Renal pelvis (tissue), 4 donors: ENCODE results near the gene PLEKHH1. TPM values are rescaled to one million over a fixed set of nuclear protein-coding genes. Genes with fewer than 3 reads are reported as not detected.
"Not testable (repeated sequence)": the region's sequence is repeated elsewhere in the genome, so short reads cannot be mapped to it uniquely, and the experiment has no call there.

Experiments used
- DNase-seq: peaks from one replicate; pipeline ENCODE4 v3.0.0-alpha.2; 2013
- polyA plus RNA-seq, 3 donors: library from polyadenylated mRNA; unstranded; fragments of 120-200 nt; gene quantifications; one replicate each; pipeline ENCODE4 v1.2.1, GENCODE V29; 2013; ENCODE audit not compliant: insufficient read length in 3 of 3

PLEKHH1 gene
- polyA plus RNA-seq, 3 donors, result 39.1 to 84.5 (median 77.5) TPM

- peak; percentile 60 for DNase-seq
These were observed 89.6 kb downstream of the PLEKHH1 start for GRCh38 chr14:67622675-67623074.

GRCh38 chr14:67623114-67623513, 90.0 kb downstream of the PLEKHH1 start:
- DNase-seq, result peak; percentile 11

GRCh38 chr14:67626131-67626530, 93.0 kb downstream of the PLEKHH1 start:
- DNase-seq, result not testable (repeated sequence)

- no peak for DNase-seq
These were observed 94.4 kb downstream of the PLEKHH1 start for GRCh38 chr14:67627519-67627918.

- no peak for DNase-seq
These were observed 97.1 kb downstream of the PLEKHH1 start for GRCh38 chr14:67630186-67630585.

GRCh38 chr14:67630938-67631337, 97.8 kb downstream of the PLEKHH1 start:
- no peak for DNase-seq

- no peak for DNase-seq
These were observed 100.5 kb downstream of the PLEKHH1 start for GRCh38 chr14:67633451-67634147.

GRCh38 chr14:67636361-67636919, 103.3 kb downstream of the PLEKHH1 start:
- DNase-seq, result no peak

- DNase-seq, result no peak
These were observed 105.6 kb downstream of the PLEKHH1 start for GRCh38 chr14:67638642-67639041.

Other genes starting within 250 kb of the PLEKHH1 start
- gene ATP6V1D, start 173.5 kb upstream of the PLEKHH1 start, polyA plus RNA-seq, result 100 to 1,000 TPM; 123 to 139 (median 124) TPM
- 100 to 1,000 TPM in 2 of 3 donors, 10 to 100 TPM in 1; 96.4 to 106 (median 106) TPM for gene EIF2S1, start 173.0 kb upstream of the PLEKHH1 start, polyA plus RNA-seq
- gene PLEK2, start 121.1 kb upstream of the PLEKHH1 start, polyA plus RNA-seq, result 1 to 10 TPM; 1.3 to 3.1 (median 2.2) TPM
- 1 to 10 TPM; 2.8 to 4.3 (median 2.9) TPM for gene TMEM229B, start 44.6 kb upstream of the PLEKHH1 start, polyA plus RNA-seq
- 10 to 100 TPM; 37.8 to 44.1 (median 40.5) TPM for gene PIGH, start 67.0 kb downstream of the PLEKHH1 start, polyA plus RNA-seq
- gene ARG2, start 86.6 kb downstream of the PLEKHH1 start, polyA plus RNA-seq, result 10 to 100 TPM in 2 of 3 donors, 1 to 10 TPM in 1; 7.7 to 20.6 (median 11.6) TPM
- 100 to 1,000 TPM; 101 to 119 (median 118) TPM for gene VTI1B, start 141.3 kb downstream of the PLEKHH1 start, polyA plus RNA-seq
- gene RDH11, start 162.5 kb downstream of the PLEKHH1 start, polyA plus RNA-seq, result 100 to 1,000 TPM; 105 to 122 (median 111) TPM
- gene RDH12, start 168.6 kb downstream of the PLEKHH1 start, polyA plus RNA-seq, result 1 to 10 TPM in 1 of 3 donors, under 1 TPM in 2; 0.40 to 1.2 (median 0.46) TPM